HG03135 (cell line): ENCODE results near the gene MKLN1.

Experiments
- ATAC-seq: cut with Tn5 transposase; IDR thresholded peaks from one replicate; pipeline ENCODE4 v1.9.1; 2021; ENCODE audit warnings: mild to moderate bottlenecking, moderate library complexity; ENCODE audit not compliant: unreplicated experiment

The MKLN1 gene

GRCh38 chr7:131538813-131539179 lies 211.1 kb downstream of the MKLN1 start:
- no peak for ATAC-seq

- ATAC-seq = no peak
Observed at GRCh38 chr7:131540491-131541162, 213.0 kb downstream of the MKLN1 start.

DNA sequence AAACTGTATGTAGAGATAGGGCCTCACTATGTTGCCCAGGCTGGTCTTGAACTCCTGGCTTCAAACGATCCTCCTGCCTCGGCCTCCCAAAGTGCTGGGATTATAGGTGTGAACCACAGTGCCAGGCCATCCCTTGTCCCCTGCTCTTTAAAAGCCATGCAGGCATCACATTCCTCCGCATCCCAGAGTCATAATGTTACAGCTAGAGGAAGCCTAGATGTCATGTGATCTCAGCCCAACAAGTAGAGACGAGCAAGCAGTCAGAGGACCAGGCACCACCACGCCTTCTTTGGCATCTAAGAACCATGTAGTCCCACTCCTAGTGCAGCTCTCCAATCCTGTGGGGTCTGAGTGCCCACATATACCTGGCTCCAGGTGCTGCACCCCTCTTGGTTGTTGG lies 215.6 kb downstream of the MKLN1 start:
- no peak for ATAC-seq

DNA sequence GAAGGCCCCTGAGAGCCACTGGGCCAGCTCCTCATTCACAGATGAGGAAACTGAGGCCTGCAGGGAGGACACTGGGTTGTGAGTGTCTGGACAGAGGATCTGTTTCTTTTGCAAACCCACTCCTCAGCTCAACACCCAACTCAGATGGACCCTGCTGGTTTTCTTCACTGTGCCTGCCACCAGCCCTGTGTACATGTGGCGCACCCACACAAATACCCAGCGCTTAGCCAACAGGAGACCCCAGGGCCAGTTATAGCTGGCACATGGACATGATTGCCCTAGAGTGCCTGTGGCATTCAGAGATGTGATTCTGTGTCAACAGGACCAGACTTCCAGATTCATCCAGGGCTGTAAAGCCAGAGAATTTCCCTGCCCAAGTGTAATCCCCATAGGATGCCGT lies 216.3 kb downstream of the MKLN1 start:
- no peak for ATAC-seq

- ATAC-seq = no peak
Observed at GRCh38 chr7:131544449-131545301, 217.0 kb downstream of the MKLN1 start.

DNA sequence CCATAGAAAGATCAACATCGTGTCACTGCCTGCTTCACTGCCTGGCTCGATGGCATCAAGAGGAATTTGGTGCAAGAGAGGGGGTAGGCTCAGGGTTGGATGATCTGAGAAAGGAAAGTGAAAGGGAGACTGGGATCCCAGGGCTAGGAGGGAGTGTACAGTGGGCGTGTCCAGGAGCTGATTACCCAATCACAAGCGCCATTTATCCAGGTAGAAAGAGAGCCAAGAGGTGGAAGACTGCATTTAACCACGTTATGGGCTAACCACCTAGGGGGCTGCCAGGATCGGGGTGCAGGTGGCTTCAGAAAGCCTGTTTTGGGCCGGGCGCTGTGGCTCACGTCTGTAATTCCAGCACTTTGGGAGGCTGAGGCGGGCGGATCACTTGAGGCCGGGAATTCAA lies 218.4 kb downstream of the MKLN1 start:
- ATAC-seq = no peak
